ENCODE results near the gene ALDH18A1.

DNA sequence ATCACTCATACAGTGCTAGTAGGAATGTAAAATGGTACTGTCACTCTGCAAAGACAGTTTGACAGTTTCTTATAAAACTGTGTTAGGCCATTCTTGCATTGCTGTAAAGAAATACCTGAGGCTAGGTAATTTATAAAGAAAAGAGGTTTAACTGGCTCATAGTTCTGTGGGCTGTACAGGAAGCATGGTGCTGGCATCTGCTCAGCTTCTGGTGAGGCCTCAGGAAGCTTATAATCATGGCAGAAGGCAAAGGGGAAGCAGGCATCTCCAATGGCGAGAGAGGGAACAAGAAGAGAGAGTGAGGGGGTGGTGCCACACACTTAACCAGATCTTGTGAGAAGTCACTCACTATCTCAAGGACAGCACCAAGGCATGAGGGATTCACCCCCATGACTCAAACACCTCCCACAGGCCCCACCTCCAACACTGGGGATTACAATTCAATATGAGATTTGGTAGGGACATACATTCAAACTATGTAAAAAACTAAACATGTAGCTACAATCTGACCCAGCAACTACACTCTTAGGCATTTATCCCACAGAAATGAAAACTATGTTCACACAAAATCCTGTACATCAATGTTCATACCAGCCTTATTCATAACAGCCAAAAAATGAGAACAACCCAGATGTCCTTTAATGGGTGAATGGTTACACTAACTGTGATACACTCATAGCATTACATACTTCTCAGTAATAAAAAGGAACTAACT lies 5.0 kb downstream of the ALDH18A1 start:
- TF ChIP-seq, protein P1, sequence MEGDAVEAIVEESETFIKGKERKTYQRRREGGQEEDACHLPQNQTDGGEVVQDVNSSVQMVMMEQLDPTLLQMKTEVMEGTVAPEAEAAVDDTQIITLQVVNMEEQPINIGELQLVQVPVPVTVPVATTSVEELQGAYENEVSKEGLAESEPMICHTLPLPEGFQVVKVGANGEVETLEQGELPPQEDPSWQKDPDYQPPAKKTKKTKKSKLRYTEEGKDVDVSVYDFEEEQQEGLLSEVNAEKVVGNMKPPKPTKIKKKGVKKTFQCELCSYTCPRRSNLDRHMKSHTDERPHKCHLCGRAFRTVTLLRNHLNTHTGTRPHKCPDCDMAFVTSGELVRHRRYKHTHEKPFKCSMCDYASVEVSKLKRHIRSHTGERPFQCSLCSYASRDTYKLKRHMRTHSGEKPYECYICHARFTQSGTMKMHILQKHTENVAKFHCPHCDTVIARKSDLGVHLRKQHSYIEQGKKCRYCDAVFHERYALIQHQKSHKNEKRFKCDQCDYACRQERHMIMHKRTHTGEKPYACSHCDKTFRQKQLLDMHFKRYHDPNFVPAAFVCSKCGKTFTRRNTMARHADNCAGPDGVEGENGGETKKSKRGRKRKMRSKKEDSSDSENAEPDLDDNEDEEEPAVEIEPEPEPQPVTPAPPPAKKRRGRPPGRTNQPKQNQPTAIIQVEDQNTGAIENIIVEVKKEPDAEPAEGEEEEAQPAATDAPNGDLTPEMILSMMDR (IDR thresholded peaks at IDR 0.05): no peak
- no peak for TF ChIP-seq POLR2A (IDR thresholded peaks at IDR 0.05)
